Right renal cortex interstitium (tissue), 3 donors: ENCODE data around the gene ABHD6. TPM values are rescaled to one million over a fixed set of nuclear protein-coding genes. Genes with fewer than 3 reads are reported as not detected.
"Not testable (repeated sequence)": the region's sequence is repeated elsewhere in the genome, so short reads cannot be mapped to it uniquely, and the experiment has no call there.

Experiments
- DNase-seq, 3 donors: peaks; one replicate each; pipeline ENCODE4 v3.0.0-alpha.2; 2013; ENCODE audit warnings: low read depth in 3 of 3, low spot score in 2 of 3
- polyA plus RNA-seq, 3 donors: library from polyadenylated mRNA; unstranded; fragments of 120-200 nt; gene quantifications; one replicate each; pipeline ENCODE4 v1.2.1, GENCODE V29; 2013; ENCODE audit not compliant: insufficient read length in 3 of 3

ABHD6 gene
- polyA plus RNA-seq, 3 donors = 10.2 to 12.2 (median 10.9) TPM

DNA sequence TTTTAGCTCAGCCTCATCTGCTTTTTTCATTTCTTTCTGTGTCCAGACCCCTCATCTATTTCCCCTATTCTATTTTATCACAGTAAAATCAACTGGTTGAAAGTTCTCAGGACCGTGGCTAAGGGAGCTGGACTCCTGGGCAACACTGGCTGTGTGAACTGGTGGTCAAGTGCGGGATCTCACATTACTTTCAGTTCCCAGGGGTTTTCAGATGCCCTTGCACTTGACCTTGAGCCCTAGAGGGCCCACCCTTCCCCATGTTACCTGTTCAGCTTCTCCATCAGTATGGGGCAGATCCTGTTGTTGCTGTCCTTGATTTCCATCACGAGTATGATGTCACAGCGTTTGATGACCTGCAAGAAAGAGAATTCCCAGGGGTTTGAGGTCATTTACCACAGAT is 29.6 kb upstream of the ABHD6 start:
- DNase-seq = no peak

DNA sequence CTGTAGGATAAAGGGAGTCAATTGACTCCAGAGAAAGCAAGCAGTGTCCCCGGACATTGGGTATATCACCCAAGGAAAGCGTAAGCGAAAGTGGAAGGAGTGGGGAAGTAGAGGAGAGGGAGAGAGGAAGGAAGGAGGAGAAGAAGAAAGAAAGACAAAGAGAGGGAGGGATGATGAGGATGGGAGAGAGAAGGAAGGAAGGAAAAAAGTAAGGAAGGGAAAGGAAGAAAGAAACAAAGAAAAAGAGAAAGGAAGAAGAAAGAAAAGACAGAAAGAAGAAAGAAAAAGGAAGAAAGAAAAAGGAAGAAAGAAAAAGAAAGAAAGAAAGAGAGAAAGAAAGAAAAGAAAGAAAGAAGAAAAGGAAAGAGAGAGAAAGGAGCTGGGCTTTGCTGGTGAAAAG is 27.7 kb upstream of the ABHD6 start:
- no peak for DNase-seq

DNA sequence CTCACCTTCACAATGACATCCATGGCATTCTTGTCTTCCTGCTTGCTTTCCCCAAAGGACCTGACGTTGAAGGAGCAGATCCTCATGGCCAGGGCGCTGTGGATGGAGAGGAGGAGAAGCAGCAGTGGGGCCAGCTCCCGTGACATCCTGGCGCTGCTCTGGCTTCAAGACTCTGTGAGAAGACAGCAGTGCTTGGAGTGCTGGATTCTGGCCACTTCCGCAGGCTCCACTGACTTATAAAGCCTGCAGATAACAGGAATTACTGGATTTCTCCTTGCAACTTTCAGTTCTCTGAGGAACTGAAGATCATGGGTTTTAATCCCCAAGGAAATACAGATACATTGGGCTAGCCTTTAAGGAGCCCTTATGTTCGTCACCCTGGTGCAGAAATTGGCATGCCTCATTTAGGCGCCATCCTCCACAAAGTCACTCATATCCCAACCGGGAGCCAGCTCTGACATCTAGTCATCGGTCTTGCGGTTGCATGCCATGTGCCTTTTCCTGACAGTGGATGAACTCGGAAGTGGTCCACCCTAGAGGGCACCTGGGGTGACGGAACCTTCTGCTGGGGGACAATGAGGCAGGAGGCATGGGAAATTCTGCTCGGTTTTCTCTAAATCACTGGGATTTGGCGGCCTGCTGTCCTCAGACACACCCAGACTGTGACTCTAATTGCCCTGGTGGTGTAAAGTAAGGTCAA is 26.7 kb upstream of the ABHD6 start, which contains the start of gene DNASE1L3:
Gene DNASE1L3 (minus strand): TSS at position 212 of the 700 bp plus-strand sequence. CDS start 66 bp downstream, at position 146.
- no peak for DNase-seq

DNA sequence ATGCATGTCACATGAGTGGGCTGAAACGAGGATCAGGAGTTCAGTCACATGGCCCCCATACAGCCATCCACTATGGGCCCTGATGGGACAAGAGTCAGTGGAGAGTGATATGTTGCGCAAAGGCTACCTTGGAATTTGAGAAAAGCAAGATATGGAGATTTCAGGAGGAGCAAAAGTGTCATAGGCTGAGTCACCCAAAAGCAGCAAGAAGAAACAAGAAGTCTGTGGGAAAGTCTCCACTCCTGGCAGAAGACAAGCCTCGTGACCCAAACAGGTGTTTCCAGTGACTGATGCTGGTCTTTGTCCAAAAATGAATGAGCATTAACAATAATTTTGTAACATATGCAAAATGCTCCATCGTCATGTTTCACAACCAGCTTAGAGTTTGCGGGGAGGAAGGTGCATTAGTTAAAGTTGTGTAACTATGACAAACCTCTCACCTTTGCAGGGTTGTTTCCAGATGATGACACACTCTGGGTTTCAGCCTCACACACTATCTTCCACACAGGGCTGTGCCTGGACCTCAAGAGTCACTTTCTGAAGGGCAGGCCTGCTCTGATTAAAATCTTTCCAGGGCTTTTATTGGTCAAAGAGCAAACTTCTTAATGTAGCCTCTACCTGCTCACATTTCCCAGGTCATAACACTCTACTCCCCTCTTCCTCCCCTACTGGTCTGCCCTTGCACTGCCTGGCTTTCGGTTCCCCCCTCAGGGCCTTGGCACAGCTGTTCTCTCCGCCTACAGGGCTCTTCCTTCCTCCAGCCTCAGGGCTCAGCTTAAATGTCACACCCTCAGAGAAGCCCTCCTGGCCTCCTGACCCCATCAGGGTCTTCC is 22.9 kb upstream of the ABHD6 start:
- no peak for DNase-seq

DNA sequence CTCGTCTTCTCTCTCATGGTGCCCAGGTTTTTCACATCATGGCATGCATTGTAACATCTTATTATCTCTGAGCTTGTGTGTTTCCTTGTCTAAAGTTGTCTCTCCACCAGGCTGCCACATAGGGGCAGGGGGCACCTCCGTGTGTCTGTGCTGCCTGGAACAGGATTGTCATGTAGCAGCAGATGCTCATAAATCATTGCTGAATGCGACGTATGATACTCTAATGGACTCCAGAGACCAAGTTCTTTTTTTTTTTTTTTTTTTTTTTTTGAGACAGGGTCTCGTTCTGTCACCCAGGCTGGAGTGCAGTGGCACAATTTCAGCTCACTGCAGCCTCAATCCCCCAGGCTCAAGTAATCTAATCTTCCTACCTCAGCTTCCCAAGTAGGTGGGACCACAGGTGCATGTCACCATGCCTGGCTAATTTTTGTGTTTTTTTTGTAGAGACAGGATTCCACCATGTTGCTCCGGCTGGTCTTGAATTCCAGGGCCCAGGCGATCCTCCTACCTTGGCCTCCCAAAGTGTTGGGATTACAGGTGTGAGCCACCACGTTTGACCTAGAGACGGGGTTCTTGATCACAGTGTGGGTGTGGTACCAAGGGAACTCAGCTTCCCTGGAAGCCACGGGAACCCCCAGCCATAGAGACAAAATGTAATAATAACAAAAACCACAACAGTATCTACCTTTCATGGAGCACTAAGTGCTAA is 22.1 kb upstream of the ABHD6 start:
- DNase-seq = no peak

DNA sequence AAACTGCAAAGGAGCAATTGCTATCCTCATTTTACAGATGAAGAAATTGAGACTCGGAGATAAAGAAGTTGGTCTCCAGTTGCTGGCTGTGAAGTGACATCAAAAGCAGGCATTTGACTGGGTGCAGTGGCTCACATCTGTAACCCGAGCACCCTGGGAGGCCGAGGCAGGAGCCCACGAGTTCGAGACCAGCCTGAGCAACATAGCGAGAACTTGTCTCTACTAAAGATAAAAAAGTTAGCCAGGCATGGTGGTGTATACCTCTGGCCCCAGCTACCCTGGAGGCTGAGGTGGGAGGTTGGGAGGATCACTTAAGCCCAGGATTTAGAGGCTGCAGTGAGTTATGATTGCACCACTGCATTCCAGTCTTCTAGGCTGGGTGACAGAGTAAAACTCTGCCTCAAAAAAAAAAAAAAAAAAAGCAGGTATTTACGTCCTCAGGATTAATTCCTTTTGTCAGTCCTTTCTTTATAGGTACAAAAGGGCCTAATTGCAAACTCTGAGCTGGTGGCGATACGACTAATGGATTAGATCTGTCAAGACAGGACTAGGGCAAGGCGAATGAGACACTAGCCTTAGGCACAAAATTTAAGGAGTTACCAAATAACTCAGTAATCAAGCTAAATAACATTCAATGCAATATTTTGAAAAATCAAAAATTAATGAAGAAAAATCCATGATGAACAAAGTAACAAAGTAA is 20.9 kb upstream of the ABHD6 start:
- no peak for DNase-seq

DNA sequence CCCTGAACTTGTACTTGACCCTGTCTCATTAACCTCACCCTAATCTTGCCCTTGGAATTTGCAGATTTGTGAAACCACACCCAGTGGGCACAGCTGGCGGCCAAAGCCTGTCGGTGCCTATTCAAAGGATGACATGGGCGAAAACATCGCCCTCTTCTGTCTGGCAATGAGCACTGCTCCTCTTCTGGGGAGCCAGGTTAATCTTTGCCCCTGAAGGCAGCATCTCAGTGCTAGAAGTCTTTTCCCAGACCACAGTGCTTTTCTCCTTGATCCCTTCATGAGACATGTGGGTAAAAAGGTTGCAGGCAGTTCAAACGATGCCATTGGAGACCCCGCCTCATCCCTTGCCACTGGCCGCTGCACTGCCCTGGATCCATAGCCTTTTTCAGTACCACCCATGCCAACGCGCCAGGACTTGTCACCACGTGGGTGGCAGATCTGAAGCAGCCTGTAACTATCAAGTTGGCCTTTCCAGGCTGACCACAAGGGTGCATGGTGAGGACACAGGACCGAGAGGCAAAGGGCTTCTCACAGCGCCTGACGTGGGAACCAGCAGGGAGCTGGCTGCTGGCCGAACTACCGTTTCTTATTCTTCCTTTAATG is 20.3 kb upstream of the ABHD6 start:
- DNase-seq = no peak

DNA sequence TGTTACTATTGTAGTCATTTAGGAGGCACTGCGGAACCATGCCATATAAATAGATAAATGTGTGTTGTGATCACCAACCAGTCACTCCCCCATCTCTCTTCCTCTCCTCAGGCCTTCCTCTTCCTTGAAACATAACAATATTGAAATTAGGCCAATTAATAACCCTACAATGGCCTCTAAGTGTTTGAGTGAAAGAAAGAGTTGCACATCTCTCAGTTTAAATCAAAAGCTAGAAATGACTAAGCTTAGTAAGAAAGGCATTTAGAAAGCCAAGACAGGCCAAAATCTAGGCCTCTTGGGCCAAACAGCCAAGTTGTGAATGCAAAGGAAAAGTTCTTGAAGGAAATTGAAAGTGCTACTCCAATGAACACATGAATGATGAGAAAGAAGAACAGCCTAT is 18.7 kb upstream of the ABHD6 start:
- DNase-seq = no peak

DNA sequence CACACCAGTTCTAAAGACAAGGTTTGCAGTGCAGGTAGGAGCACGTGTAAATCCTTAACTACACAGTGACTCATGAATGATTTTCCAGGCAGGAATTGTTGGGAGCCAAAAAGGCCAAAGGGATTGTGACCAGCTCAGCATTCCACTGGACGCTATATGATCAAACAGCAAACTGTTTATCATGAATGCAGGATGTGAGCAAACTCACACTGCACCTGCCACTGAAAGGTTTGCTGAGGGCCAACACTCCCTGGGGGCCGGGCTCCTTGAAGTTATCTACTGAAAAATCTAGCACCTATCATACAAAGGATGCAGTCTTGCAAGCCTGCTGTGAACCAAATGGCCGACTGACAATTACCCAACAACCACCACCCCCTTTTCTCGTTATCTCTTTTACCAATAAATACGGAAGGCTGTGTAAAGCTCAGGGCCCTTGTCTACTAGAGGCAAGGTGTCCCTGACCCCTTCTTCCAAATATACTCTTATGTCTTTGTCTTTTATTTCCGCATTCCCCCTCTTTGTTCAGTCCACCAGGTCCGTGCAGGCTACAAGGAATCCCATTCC is 15.3 kb upstream of the ABHD6 start:
- no peak for DNase-seq

DNA sequence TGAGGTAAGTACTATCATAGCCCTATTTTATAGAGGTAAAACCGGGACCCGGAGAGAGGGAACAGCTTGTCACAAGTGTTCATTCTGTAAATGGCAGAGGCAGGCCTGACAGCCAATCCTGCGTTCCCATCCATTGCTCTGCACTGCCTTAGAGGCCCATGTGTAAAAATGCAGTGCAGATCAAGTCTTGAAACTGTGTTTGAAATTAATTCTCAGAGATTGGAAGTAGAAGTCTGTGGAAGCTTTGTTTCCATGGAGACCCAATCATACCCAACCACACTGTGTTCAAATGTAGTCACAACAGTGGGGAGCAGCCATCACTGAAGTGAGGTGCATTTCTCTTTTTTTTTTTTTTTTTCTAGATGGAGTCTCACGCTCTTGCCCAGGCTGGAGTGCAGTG is 13.7 kb upstream of the ABHD6 start:
- no peak for DNase-seq

DNA sequence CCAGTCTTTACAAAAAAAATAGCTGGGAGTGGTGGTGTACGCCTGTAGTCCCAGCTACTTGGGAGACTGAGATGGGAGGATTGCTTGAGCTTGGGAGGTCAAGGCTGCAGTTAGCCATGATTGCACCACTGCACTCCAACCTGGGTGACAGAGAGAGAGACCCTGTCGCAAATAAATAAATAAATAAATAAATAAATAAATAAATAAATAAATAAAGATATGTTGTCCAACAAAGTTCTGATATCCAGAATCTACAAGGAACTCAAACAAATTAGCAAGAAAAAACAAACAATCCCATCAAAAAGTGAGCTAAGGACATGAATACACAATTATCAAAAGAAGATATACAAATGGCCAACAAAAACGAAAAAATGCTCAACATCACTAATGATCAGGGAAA is 9.7 kb upstream of the ABHD6 start:
- DNase-seq = not testable (repeated sequence)

DNA sequence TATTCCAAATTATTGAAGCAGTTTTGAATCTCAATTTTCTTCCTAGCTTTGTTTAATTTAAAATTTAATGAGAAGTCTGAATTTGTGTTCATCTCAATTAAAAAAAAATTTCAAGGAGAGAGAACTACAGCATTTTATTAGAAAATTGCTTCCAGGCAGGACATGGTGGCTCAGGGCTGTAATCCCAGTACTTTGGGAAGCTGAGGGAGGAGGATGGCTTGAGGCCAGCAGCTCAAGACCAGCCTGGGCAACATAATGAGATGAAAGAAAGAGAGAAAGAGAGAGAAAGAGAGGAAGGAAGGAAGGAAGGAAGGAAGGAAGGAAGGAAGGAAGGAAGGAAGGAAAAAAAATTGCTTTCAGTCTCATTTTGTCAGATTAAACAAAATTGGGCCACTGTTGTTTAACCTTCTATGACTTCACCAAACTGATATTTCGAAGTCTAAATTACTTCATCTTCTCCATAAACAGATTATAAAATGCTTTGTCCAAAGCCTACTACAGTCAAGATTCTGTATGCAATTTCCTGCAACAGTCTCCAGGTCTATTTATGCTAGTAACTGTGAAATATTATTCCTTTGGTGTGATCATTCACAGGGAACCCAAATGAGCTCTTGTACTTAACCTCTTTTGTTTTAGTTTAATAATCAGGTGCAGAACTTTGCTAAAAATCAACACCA is 6.6 kb upstream of the ABHD6 start:
- no peak for DNase-seq

DNA sequence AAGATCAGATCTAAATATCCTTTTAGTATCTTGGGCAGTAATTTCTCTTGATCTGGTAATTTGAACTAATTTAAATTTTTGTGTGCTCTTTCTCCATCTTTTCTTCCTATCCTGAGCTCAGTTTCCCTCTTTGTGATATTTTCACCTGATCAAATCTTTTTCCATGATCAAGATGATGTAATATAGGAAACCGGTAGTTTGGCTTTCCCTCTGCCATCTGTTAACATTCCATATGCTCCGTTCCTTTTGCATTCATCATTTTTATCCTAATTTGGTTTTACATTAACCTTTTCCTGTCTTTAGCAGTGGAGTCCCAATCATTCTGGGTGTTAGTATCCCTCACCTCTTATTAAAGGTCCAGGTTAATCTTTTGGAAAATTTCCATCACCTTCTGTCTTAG is 5.9 kb upstream of the ABHD6 start:
- DNase-seq = no peak

DNA sequence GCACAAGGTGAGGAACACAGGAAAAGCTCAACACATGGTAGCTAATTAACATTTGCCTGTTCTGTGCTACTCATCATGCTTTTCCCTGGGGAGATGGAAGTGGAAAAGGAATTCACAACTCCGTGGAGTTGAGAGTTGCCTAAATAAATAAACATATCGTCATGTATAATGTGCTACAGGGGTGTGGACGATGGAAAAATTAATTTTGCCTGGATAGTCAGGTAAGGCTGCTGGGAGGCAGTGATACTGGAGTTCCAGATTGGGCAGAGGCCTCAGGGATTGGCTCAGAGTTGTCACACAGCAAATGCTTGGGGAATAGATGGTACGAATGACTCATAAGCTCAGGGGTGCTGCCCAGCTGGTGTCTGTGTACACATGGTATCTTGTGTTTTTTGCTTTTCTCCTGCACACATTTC is 3.1 kb upstream of the ABHD6 start:
- DNase-seq = no peak

DNA sequence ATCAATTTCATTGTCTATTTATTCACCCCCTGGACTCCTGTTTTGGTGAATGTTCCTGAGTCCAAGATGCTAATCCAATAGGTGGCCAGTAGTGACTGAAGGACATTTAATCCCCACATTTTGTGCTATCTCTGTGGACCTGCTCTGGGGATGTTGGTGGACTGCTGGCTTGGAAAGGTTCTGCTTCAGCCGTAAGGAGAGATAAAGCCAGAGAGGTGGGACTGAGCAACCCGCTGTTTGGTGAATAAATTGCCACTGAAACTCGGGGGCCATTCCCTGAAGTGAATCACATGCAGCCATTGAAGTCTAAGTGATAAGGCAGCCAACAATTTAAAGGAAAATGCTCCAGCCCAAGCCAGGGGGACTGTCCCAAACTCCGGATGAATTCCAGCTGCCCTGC is 1.6 kb upstream of the ABHD6 start:
- DNase-seq = no peak

DNA sequence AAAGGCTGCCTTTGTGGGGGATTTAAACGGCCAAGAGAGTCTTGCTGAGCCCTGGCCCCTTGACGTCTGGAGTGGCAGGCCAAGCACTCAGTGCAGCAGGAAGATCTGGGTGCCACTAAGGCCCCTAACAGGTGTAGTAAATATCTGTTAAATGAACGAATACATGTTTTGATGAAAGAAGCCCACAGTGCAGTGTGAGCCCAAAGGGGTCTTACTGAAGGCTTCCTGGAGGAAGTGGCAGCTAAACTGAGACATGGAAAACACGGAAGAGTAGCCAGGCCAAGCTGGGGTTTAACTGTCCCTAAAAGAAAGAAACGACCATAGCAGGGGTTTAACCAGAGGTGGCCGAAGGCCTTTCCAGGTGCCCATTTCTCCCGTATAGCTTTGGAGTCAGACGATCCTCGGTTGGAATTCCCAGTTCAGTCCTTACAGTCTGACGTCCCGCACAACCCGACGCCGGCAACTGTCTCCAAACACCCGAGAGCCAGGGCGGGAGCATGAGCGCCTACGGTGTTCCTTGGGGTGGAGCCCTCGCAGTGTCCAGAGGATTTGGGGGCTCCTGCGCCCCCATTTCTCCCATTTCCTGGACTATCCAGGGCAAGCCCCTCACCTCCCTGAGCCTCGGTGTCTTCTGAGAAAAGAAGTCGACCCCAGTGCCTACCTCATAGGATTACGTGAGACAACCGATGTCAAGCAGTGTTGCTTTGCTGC is 910 bp upstream of the ABHD6 start:
- DNase-seq = no peak

DNA sequence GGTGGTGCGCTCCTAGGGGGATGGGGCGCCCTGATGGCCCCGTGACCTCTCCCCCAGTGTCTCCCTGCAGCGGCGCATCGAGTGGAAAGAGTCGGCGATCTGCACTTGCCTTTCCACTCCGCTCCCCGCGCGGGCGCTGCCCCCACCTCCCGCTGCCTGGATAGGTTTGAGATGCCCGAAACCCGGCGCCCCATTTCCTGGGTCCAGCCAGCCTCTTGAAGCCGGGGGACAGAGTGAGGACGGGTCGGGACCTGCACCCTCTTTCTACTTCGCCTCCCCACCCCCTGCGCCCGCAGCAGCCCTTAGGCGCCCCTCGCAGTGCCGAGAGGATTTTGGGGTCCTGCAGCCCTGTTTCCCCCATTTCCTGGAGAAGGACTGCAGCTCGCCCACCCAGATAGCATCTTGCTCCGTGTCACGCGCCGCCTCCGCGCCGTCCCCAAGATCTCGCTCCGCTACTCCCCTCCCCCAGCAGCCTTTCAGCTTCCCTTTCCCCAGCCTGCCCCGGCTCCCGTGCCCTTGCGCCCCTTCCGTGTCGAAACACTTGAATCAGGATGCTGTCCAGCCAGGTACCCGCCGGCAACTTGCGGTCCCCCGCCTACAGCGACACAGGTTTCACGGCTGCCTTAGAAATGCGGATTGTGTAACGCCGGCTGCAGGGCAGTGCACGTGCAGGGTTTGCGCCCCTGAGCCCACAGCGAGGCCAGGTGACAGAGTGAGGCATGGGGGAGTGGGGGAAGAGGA is 519 bp downstream of the ABHD6 start:
- DNase-seq = no peak

DNA sequence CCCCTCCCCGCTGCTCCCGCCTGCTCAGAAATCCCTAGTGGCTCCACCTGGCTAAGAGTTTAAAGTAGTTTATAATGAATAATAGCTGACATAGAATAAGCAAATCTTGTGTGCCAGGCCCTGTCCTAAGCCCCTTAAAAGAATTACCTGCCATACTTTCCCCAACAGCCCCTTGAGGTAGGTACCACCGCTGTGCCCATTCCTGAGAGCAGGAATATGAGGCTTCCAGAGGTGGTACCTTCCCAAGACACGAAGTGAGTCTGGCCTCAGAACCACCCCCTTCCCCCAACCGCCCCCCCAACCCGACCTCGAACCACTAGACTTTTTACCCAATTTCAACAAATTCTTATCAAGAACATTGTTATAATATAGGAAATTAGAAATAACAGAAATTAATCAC is 1.2 kb downstream of the ABHD6 start:
- DNase-seq = no peak
